K562 (cell line): Measurements from ENCODE around the gene FCGR3A. TPM values are rescaled to one million over a fixed set of nuclear protein-coding genes. Genes with fewer than 3 reads are reported as not detected.
"Not testable (repeated sequence)": the region's sequence is repeated elsewhere in the genome, so short reads cannot be mapped to it uniquely, and the experiment has no call there.

Experiments
- ADNP ChIP-seq: fragments of 200-800 bp; sonication (Bioruptor generic); IDR thresholded peaks from 2 replicates; pipeline ENCODE4 v1.6.1; 2016; ENCODE audit warnings: missing genetic modification characterization, missing compliant biosample characterization
- ARID3A ChIP-seq: IDR thresholded peaks from 2 replicates; pipeline ENCODE4 v1.6.1; 2012; ENCODE audit warnings: low read depth, low read length, improper control_type of control experiment, borderline replicate concordance
- CBX3 ChIP-seq, 2 experiments: IDR thresholded peaks; 1 replicate in 1 of 2; 2 replicates in 1 of 2; pipeline ENCODE4 v1.6.1; 2012; ENCODE audit warnings: inconsistent platforms in 2 of 2, low read length in 2 of 2, borderline replicate concordance in 1 of 2, control low read depth in 1 of 2
- CHCHD3 ChIP-seq: fragments of 250-450 bp; sonication (Bioruptor Pico); IDR thresholded peaks from 2 replicates; pipeline ENCODE4 v2.1.2; 2022; ENCODE audit warnings: mild to moderate bottlenecking
- E2F8 ChIP-seq: fragments of 450-650 bp; IDR thresholded peaks from 2 replicates; pipeline ENCODE4 v1.7.1; 2018; ENCODE audit warnings: mild to moderate bottlenecking, low read depth; ENCODE audit not compliant: partially characterized antibody
- FOXK2 ChIP-seq, 2 experiments: fragments of 450-650 bp; IDR thresholded peaks in 1 of 2; conservative IDR thresholded peaks in 1 of 2; 2 replicates each; pipeline ENCODE4 v1.6.1; 2016; ENCODE audit warnings: low read depth in 2 of 2, mild to moderate bottlenecking in 1 of 2
- GABPA ChIP-seq: fragments of 200-800 bp; sonication (Bioruptor generic); conservative IDR thresholded peaks from 2 replicates; pipeline ENCODE4 v1.6.1; 2016; ENCODE audit warnings: low read depth, missing genetic modification characterization, missing compliant biosample characterization
- GMEB1 ChIP-seq: fragments of 250-450 bp; sonication (Bioruptor Pico); IDR thresholded peaks from 2 replicates; pipeline ENCODE4 v1.4.0; 2020; ENCODE audit warnings: mild to moderate bottlenecking
- MTA2 ChIP-seq: fragments of 450-650 bp; IDR thresholded peaks from 2 replicates; pipeline ENCODE4 v1.6.1; 2016; ENCODE audit warnings: low read depth
- MYBL2 ChIP-seq, 2 experiments: fragments of 450-650 bp in 1 of 2; sonication (generic) in 1 of 2; formaldehyde crosslinking in 1 of 2; IDR thresholded peaks; 2 replicates each; pipeline versions ENCODE4 v1.6.1 to v1.8.1; 2017 to 2022; ENCODE audit warnings: borderline replicate concordance in 1 of 2, inconsistent platforms in 1 of 2, low read depth in 1 of 2, mild to moderate bottlenecking in 1 of 2, missing genetic modification reagents in 1 of 2, moderate library complexity in 1 of 2
- PHF21A ChIP-seq: fragments of 450-650 bp; IDR thresholded peaks from 2 replicates; pipeline ENCODE4 v1.6.1; 2017; ENCODE audit warnings: low read depth, borderline replicate concordance
- SMARCA5 ChIP-seq: fragments of 450-650 bp; IDR thresholded peaks from 2 replicates; pipeline ENCODE4 v1.6.1; 2016
- TOE1 ChIP-seq, 2 experiments: fragments of 450-650 bp in 1 of 2; sonication (generic) in 1 of 2; formaldehyde crosslinking in 1 of 2; IDR thresholded peaks; 2 replicates each; pipeline versions ENCODE4 v1.7.1 to v1.8.0; 2016 to 2022; ENCODE audit warnings: borderline replicate concordance in 2 of 2, mild to moderate bottlenecking in 2 of 2, antibody characterized with exemption in 1 of 2, inconsistent platforms in 1 of 2, low read depth in 1 of 2, missing genetic modification reagents in 1 of 2, moderate library complexity in 1 of 2
- ZBTB7A ChIP-seq: IDR thresholded peaks from 2 replicates; pipeline ENCODE4 v1.6.1; 2011; ENCODE audit warnings: low read depth, mild to moderate bottlenecking, low read length, moderate library complexity, borderline replicate concordance; ENCODE audit not compliant: control insufficient read depth
- polyA plus RNA-seq, 8 experiments: library from polyadenylated mRNA; depleted of rRNA in 4 of 8; stranded (reverse) in 5 of 8; unstranded in 3 of 8; fragments of >200 nt; fragmentation: Nextera tagmentation in 2 of 8; fragmentation: Illumina TruSeq in 1 of 8; extraction: Ambion mirVana in 2 of 8; extraction: Trizol in 1 of 8; gene quantifications; 2 replicates each; pipeline versions ENCODE4 v1.2.1 to v1.2.3, GENCODE V29; 2011 to 2014; ENCODE audit warnings: inconsistent platforms in 1 of 8, missing spikeins in 1 of 8
- total RNA-seq, 7 experiments: library from RNA; depleted of rRNA in 6 of 7; stranded (reverse); fragments of >200 nt in 6 of 7; fragmentation: Illumina TruSeq in 2 of 7; extraction: Trizol in 2 of 7; gene quantifications; 2 replicates each; pipeline versions ENCODE4 v1.2.1 to v1.2.3, GENCODE V29; 2011 to 2021; ENCODE audit warnings: low replicate concordance in 1 of 7
- TF ChIP-seq, protein P1 (sequence below), 2 experiments: fragments of 200-800 bp in 1 of 2; sonication (Bioruptor generic) in 1 of 2; sonication (generic) in 1 of 2; formaldehyde crosslinking in 1 of 2; IDR thresholded peaks in 1 of 2; conservative IDR thresholded peaks in 1 of 2; 2 replicates each; pipeline versions ENCODE4 v1.5.0 to v1.6.1; 2016 to 2020; ENCODE audit warnings: missing compliant biosample characterization in 1 of 2, missing genetic modification characterization in 1 of 2, missing genetic modification reagents in 1 of 2

The FCGR3A gene
- total and polyA plus RNA-seq, 9 of the 15 experiments (the other 6 are each of a cell fraction or from before 2014, with no cell fraction given), result 0.04 to 0.29 (median 0.14) TPM; not detected in 3

GRCh38 chr1:161530671-161531641 lies 18.7 kb downstream of the FCGR3A start (continued):
- TF ChIP-seq, protein P1, sequence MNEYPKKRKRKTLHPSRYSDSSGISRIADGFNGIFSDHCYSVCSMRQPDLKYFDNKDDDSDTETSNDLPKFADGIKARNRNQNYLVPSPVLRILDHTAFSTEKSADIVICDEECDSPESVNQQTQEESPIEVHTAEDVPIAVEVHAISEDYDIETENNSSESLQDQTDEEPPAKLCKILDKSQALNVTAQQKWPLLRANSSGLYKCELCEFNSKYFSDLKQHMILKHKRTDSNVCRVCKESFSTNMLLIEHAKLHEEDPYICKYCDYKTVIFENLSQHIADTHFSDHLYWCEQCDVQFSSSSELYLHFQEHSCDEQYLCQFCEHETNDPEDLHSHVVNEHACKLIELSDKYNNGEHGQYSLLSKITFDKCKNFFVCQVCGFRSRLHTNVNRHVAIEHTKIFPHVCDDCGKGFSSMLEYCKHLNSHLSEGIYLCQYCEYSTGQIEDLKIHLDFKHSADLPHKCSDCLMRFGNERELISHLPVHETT (CRISPR knock-in tag; conservative IDR thresholded peaks at IDR 0.05 in 1 of 2, IDR thresholded peaks at IDR 0.05 in 1 of 2), result peak in 1 of 2 experiments; percentile 69; a peak in 1 of 4 replicates
- TF ChIP-seq PHF21A (peak; percentile 68; the same call in 1 of the 2 replicates), E2F8 (peak; percentile 61), MYBL2 (IDR thresholded peaks at IDR 0.05; ENCODE audit: low read depth) (peak; percentile 45; the same call in 1 of the 2 replicates), CBX3 (IDR thresholded peaks at IDR 0.05; ENCODE audit: borderline replicate concordance in 1 of 2, low read length in 2 of 2) (peak in 1 of 2 experiments; percentile 60; a peak in 1 of 3 replicates), GABPA (tag) (peak; percentile 62), ADNP (tag) (0 out of 2 replicates have a peak, but pooled peaks have one; percentile 5), CHCHD3 (0 out of 2 replicates have a peak, but pooled peaks have one; percentile 18), SMARCA5 (peak; percentile 34; the same call in 1 of the 2 replicates), ARID3A (peak; percentile 77; the same call in 1 of the 2 replicates), TOE1 (IDR thresholded peaks at IDR 0.05; ENCODE audit: borderline replicate concordance) (peak; percentile 66; the same call in 1 of the 2 replicates), FOXK2 (conservative IDR thresholded peaks at IDR 0.05 in 1 of 2, IDR thresholded peaks at IDR 0.05 in 1 of 2; ENCODE audit: low read depth in 2 of 2) (peak; percentile 41 to 86; a peak in 3 of 4 replicates), GMEB1 (peak; percentile 47; the same call in 1 of the 2 replicates), ZBTB7A (peak; percentile 26; the same call in 1 of the 2 replicates), MTA2 (peak; percentile 42; the same call in 1 of the 2 replicates)
- not testable (repeated sequence) for TF ChIP-seq MYBL2 (CRISPR knock-in tag; IDR thresholded peaks at IDR 0.05; ENCODE audit: borderline replicate concordance); TOE1 (CRISPR knock-in tag; IDR thresholded peaks at IDR 0.05; ENCODE audit: borderline replicate concordance, low read depth)
